NCI-H2171 (cell line): ENCODE results near the gene RNU2-1.
"Not testable (repeated sequence)": the region's sequence is repeated elsewhere in the genome, so short reads cannot be mapped to it uniquely, and the experiment has no call there.

Source experiments
- DNase-seq: peaks from one replicate; lab custom pipeline; 2025; lab: John Stamatoyannopoulos, UW

Gene RNU2-1

GRCh38 chr17:43233877-43234276 is at the start of gene RNU2-1:
Gene RNU2-1 (minus strand): TSS chr17:43233977.
- not testable (repeated sequence) for DNase-seq

- DNase-seq = not testable (repeated sequence)
These were observed 39.1 kb upstream of the RNU2-1 start for GRCh38 chr17:43272914-43273313.

- not testable (repeated sequence) for DNase-seq
These were observed 38.7 kb upstream of the RNU2-1 start for GRCh38 chr17:43272483-43272882.

DNA sequence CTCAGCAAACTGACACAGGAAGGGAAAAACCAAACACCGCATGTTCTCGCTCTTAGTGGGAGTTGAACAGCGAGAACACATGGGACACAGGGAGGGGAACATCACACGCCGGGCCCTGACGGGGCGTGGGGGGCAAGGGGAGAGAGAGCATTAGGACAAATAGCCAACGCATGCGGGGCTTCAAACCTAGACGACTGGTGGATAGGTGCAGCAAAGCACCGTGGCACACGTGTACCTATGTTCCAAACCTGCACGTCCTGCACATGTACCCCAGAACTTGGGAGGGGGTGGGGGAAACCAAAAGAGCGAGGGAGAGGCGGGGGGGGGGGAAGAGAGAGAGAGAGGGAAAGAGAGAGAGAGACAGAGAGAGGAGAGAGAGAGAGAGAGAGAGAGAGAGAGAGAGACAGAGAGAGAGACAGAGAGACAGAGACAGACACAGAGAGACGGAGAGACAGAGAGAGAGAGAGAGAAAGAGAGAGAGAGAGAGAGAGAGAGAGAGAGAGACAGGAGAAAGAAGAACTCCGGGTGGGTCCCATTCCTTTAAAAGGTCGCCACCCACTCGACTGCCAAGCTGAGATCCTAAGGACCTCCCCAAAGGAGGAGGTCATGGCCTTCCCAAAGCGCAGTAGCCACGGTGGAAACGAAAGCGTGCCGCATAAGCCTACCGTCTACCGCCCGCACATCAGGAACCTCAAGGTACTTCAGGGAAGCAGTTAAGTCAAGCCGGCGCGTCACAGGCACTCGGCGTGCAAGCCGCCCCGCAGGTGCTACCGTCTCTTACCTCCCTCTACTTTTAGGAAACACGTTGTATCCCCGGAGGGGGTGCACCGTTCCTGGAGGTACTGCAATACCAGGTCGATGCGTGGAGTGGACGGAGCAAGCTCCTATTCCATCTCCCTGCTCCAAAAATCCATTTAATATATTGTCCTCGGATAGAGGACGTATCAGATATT is 37.1 kb upstream of the RNU2-1 start:
- DNase-seq = not testable (repeated sequence)

- DNase-seq = not testable (repeated sequence)
These were observed 12.7 kb upstream of the RNU2-1 start for GRCh38 chr17:43246456-43246855.

DNA sequence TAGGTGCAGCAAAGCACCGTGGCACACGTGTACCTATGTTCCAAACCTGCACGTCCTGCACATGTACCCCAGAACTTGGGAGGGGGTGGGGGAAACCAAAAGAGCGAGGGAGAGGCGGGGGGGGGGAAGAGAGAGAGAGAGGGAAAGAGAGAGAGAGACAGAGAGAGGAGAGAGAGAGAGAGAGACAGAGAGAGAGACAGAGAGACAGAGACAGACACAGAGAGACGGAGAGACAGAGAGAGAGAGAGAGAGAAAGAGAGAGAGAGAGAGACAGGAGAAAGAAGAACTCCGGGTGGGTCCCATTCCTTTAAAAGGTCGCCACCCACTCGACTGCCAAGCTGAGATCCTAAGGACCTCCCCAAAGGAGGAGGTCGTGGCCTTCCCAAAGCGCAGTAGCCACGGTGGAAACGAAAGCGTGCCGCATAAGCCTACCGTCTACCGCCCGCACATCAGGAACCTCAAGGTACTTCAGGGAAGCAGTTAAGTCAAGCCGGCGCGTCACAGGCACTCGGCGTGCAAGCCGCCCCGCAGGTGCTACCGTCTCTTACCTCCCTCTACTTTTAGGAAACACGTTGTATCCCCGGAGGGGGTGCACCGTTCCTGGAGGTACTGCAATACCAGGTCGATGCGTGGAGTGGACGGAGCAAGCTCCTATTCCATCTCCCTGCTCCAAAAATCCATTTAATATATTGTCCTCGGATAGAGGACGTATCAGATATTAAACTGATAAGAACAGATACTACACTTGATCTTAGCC is 7.0 kb upstream of the RNU2-1 start:
- DNase-seq = not testable (repeated sequence)

- DNase-seq = not testable (repeated sequence)
These were observed 5.8 kb upstream of the RNU2-1 start for GRCh38 chr17:43239597-43239996.

DNA sequence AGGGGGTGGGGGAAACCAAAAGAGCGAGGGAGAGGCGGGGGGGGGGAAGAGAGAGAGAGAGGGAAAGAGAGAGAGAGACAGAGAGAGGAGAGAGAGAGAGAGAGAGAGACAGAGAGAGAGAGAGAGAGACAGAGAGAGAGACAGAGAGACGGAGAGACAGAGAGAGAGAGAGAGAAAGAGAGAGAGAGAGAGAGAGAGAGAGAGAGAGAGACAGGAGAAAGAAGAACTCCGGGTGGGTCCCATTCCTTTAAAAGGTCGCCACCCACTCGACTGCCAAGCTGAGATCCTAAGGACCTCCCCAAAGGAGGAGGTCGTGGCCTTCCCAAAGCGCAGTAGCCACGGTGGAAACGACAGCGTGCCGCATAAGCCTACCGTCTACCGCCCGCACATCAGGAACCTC is 514 bp downstream of the RNU2-1 start:
- not testable (repeated sequence) for DNase-seq

DNA sequence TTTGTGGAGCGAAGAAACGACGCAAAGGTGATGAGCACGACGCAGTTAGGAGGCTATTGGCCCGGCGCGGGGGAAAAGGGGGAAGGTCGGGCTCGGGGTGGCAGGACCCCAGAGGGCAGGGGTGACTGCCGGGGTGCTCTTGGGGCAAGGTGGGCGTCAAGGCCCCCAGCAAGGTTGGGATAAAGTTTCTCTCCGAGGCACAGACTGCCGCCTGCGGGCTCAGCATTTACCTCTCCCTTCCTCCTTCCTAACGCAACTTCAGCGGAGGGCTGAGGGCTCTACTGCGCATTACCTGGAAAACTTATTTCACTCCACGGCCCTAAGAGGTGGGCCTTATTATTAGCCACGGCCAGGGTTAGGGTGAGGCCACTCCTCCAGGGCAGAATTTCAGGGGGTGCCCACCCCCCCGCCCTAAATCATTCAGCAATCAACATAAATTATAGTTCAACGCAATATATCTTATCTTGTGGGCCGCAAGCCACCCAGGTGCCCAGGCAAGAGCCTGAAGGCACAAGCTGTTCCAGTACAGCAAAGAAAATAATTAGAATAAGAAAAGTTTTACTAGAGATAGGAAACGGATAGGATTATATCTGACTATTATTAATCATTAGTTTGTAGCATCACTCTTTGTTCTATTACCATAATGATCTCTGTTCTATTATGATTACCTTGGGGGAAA is 1.6 kb downstream of the RNU2-1 start:
- not testable (repeated sequence) for DNase-seq

DNA sequence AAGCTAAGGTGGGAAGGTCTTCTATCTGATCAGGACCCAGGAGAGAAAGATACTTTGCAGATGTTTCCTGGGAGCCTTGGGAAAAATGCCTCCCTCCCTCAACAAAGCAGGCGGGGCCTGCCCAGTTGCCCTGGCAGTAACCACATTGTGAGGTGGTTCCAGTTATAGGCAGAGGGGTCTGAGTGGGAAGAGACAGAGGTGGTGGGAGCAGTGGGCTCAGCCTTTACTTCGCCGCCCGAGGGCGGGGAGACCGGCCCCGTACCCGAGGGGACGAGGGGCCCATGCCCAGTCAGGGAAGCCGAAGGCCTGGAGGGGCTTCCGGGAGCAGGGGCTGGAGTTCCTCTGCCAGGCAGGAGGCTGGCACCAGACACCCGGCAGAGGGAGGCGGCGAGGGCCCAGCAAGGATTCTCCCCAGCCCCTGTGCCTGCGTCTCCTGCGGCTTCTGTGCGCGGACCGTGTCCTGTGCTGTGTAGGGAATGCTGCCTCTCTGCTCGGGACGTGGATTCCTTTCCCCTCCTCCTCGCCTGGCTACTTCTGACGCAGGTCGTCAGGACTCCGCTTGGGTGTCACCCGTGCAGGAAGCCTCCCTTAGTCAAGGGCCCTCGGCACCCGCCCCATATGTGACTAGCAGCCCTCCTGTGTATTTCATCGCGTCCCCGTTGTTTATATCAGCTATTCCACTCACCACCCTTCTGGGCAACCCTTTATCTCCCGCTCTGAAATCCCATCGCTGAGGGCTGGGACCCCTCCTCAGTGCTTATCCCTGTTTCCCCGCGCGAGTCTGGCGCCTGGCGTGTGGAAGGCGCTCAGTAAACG is 2.4 kb downstream of the RNU2-1 start:
- not testable (repeated sequence) for DNase-seq

DNA sequence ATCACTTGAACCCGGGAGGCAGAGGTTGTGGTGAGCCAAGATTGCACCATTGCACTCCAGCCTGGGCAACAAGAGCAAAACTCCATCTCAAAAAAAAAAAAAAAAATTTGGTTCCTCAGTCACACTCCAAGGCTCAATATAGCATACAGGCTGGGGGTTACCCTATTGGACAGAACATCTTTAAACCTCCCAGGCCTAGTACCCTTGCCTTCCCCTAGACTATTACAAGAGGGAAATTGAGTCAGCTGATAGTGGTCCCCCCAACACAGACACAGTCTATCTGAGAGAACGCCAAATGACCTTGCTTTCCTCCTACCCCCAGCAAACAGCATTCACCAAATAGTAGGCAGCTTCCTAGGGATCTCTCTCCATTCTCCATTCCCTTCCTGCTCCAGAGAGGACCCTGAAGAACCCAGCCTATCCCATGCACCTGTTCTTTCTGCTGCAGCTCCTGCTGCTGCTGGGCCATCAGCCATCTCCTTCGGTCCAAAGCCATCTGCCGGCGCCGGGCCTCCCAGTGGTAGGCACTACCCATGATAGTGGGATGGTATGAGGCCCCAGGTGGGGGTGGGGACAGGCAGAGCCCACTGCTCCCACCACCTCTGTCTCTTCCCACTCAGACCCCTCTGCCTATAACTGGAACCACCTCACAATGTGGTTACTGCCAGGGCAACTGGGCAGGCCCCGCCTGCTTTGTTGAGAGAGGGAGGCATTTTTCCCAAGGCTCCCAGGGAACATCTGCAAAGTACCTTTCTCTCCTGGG is 5.6 kb downstream of the RNU2-1 start, which contains the start of gene CCDC200:
Gene CCDC200, minus strand, starts transcription at position 604 of the 763 bp plus-strand sequence. Its CDS starts 69 bp downstream, at position 535.
- not testable (repeated sequence) for DNase-seq

DNA sequence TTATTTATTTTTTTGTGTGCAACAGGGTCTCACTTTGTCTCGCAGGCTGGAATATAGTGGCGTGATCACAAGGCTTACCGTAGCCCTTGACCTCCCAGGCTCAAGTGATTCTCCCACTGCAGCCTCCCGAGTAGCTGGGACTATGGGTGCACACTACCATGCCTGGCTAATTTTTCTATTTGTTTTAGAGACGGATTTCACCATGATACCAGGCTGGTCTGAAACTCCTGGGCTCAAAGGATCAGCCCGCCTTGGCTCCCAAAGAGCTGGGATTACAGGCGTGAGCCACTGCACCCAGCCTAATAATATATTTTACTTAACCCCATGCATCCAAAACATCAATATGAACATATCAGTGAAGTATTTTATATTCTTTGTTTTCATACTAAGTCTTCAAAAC is 7.4 kb downstream of the RNU2-1 start:
- no peak for DNase-seq

- no peak for DNase-seq
These were observed 9.6 kb downstream of the RNU2-1 start for GRCh38 chr17:43224146-43224705.

GRCh38 chr17:43220511-43221125 is 13.2 kb downstream of the RNU2-1 start:
- DNase-seq = no peak

GRCh38 chr17:43219746-43220380 is 13.9 kb downstream of the RNU2-1 start:
- no peak for DNase-seq

DNA sequence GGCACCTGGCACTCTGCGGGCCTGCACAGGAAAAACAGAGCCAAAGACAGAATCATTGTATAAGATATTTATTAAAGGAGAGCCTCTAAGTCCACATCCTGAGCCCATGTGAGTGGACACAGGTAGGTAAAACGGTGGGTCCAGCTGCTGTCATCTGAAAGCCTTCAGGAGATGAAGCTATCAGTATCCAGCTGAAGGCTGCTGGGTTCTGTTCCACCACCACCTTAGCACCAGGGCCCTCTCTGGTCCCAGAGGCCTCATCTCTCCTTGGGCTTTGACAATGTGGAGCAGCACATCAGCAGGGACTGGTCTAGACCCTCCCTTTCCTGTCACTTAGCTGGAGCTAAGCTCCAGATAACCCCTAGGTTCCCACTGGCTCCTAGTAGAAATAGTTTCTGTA is 14.8 kb downstream of the RNU2-1 start:
- no peak for DNase-seq

GRCh38 chr17:43217614-43218087 is 16.1 kb downstream of the RNU2-1 start:
- no peak for DNase-seq

GRCh38 chr17:43216762-43217613 is 16.8 kb downstream of the RNU2-1 start:
- no peak for DNase-seq
